NCI-H1417 (cell line): ENCODE measurements around the gene ASTN2.

Source experiments
- DNase-seq, 3 experiments: peaks; one replicate each; lab custom pipeline; 2025; lab: John Stamatoyannopoulos, UW

Gene ASTN2

DNA sequence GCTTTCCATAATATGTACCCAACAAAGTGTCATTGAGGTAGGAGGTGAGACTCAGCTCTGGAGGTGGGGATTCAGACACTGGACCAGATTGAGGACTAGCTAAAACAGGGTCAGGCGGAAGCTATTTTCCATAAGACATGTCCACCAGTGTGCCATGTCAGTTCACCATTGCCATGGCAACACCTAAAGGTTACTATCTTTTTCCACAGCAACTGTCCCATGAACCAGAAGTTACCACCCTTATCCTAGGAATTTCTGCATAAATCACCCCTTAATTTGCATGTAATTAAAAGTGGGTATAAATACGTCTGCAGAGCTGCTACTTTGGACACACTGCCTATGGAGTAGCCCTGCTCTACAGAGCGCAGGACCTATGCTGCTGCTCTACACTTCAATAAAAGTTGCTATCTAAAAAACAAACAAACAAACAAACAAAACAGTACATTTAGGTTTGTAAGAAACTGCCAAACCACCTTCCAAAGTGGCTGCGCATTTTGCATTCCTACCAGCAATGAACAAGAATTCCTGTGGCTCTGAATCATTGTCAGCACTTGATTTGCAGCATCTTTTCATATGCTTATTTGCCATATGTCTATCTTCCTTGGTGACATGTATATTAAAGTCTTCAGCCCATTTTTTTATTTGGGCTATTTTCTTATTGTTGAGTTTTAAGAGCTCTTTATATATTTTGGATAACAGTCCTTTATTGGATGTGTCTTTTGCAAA is 745.7 kb downstream of the ASTN2 start:
- DNase-seq, result no peak

DNA sequence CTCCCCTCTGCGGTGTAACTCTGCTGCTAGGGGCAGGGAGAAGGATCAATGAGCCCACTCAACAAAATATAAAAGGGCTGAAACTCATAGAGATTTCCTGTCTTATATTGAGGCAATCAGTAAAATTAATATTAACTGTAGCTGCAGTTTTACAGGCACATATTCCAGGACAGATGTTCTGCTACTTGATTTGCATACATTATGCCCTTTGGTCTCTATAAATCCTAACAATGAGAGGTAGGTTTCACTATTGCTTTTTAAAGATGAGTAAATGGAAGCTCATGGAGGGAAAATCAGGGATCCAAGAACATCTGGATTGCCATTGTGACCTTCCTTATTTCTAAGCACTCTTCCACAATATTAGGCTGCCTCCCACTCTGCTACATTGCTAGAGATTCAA is 751.3 kb downstream of the ASTN2 start:
- DNase-seq, result no peak

DNA sequence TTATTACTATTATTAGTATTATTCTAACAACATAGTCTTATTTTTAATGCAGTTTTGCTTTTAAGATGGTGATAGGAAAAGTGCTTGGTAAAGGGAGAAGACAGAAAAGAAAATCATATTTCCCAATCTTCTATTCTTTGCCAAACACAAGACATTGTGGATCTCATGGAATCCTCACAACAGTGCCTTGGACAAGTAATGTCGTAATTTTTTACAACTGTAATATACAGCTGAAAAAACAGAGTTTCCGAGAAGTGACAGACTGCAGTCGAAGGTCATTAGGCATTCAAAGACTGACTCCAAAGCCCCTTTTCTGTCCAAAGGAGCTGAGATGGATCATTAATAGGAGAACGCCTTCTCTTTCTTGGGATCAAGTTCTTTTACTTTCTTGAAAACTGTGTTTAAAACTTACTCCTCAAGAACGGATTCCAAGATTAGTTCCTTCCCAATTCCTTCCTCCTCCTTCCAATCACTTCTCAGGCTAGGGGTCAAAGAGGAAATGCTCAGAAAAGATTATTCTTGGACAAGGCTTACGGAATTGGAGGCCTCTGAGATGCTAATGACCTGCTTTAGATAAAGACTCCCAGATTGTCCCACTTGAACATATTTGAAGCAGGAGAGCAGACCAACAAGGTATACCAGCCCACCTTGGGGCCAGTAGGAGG is 752.1 kb downstream of the ASTN2 start:
- DNase-seq, result no peak

DNA sequence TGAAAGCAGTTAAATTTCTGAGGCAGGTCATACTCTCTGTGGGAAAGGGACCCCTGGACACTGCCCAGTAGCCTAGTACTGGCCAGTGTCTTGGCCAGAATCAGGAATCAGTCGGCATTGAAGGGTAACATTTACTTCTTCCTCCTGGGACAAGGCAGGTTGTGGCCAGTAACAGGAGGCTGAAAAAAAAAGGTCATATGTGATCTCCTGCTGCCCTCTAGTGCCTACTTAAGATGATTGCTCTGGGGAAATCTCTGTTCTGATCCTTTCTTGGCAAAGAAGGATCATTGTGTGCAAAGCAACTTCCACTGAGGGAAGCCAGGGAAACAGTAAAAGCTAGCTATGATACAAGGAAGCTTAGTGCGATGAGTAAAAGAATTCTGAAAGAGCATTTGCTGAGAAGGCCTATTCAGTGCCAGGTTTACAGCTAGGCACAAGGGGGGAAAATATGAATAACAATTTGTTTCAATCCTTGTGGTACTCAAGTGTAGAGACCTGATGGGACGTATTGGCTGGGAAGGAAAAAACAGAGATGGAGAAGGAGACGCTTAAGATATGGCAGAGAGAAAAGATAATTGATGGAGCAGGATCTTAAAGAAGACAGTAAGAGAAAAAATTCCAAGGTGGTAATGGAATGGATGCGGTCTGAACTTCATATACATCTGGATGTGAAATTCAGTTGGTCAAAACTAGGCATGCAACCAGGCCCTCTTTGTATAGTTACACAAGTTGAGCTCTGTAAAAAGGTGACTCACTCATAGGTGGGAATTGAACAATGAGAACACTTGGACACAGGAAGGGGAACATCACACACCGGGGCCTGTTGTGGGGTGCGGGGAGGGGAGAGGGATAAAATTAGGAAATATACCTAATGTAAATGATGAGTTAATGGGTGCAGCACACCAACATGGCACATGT is 753.6 kb downstream of the ASTN2 start:
- DNase-seq, result peak; percentile 14 to 80 (median 29)

- DNase-seq, result no peak
Measured at GRCh38 chr9:116658265-116658664, 756.6 kb downstream of the ASTN2 start.

DNA sequence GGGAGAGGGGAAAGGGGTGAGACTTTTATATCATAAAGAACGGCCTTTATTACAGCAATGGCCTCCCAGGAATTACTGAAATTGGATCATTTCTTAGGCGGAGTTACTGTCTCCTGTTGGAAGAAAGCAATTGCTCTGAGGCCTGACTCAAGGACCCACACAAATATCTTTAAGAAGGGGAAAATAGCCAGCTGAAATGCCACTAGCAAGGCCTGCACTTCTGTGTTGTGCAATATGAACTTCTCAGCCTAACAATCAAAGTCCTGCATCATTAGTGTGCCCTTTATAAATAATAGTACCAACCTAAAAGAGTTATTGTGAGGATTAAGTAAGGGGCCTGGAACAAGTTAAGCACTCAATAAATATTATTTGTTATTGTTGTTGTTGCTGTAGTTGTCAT is 757.9 kb downstream of the ASTN2 start:
- DNase-seq, result no peak

DNA sequence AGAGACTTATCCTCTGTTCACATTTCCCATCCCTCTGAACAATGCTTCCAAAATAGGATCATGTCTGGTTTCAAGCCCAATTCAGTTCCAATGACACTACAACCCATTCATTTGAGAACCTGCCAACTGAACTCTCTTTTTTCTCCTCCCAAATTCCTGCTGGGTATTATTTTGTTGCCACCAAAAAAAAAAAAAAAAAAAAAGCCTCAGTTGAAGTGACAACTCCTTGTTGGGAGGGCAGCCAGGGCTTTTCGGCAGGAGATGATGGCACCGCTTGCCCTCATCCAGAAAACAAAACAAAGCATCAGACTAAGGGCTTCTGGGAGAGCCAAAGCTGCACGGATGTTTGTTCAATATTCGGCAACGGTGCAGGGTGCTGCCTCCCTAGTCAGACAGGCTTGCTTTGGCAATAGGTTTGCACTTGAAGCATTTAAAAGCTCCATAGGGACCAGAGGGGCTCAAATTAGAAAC is 758.3 kb downstream of the ASTN2 start:
- no peak for DNase-seq

- DNase-seq, result no peak
Measured at GRCh38 chr9:116654059-116654355, 760.9 kb downstream of the ASTN2 start.

- peak in 2 of 3 experiments; percentile 8 to 52 for DNase-seq
Measured at GRCh38 chr9:116653348-116654058, 761.4 kb downstream of the ASTN2 start.

DNA sequence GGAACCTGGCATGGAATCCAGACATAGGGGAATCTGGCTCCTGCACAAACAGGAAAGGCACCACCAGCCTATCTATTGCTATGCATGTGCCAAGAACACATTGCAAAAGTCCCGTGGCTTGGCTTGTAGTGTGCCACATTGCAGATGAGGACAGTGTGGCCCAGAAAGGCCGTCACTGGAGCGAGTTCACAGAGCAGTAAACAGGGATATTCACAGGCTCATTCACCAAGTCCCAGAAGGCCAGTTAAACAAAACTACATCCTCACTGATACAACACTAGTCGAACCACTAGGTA is 767.4 kb downstream of the ASTN2 start:
- no peak for DNase-seq

DNA sequence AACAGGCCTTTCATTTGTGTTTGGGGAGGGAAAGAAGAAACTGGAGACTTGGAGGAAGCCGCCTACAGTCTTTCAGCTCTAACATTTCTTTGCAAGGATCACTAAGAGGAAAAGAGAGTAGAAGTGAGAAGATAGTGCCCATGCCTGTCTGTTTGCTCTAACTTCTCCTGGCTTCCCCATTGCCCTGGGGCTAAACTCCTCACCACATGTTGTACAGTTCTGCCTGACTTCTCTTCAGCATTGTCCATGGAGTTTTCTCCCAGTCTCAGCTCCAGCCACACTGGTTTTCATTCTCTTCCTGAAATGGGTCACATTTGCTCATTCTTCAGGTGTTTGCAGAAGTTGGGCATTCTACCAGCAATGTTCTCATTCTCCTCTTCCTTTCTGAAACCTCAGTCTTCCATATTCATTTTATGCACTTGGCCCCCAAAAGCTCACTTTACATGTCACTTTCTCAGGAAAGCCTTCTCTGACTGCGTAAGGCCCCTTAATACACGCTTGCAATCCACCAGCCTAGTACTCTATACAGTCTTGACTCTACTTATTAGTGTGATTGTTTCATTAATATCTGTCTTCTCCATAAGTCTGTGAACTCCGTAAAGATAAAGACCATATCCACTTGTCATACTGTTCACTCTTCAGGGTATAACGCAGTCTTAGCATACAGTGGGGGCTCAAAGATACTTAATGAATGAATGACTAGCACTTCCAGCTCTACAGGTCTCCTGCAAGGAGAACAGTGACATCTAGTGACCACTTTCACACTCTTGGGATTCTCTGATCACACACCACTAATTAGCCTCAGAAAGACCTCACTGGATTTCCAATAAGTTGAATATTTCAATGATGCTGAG is 768.0 kb downstream of the ASTN2 start:
- DNase-seq, result peak; percentile 2 to 71 (median 26)

DNA sequence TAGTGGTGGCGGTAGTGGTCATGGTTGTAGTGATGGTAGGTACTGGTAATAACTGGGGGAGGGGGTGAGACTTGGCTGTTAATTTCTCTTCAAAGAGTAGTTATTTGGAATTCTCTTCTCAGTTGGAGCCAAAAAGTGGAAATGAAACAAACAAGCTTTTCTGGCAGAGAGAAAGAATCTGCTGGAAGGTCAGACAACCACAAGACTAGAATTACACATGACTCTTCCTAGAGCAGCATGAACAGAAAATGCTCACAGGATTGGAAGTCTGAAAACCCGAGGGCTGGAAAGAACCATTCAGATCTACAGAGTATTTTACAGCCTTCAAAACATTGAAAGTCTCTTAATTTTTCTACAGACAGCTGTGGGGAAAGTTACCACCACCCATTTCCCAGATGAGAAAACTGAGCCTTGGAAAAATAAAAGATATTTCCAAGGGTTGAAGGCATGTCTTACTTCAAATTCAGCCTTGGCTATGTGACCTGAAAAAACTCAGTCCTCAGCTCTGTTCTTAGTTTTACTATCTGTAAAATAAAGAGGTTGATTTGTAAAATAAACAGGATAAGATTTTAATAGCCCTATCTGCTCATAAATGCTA is 770.7 kb downstream of the ASTN2 start:
- DNase-seq, result no peak

DNA sequence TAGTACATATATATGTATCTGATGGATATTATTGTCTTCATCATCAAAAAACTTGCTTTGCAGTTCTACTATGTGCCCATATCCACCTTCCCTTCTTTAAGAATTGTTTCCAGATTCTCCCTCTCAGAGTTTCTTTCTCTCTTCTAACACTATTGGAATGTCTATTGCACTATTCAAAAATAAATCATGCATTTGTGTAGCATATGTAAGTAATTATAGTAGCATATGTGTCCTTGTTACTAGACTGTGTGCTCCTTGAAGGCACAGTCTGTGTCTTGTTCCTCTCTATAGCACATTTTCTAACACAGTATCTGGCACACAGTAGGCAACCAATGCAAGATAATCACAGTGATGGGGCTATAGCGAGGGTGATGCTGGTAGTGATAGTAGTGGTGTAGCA is 771.2 kb downstream of the ASTN2 start:
- DNase-seq, result no peak

DNA sequence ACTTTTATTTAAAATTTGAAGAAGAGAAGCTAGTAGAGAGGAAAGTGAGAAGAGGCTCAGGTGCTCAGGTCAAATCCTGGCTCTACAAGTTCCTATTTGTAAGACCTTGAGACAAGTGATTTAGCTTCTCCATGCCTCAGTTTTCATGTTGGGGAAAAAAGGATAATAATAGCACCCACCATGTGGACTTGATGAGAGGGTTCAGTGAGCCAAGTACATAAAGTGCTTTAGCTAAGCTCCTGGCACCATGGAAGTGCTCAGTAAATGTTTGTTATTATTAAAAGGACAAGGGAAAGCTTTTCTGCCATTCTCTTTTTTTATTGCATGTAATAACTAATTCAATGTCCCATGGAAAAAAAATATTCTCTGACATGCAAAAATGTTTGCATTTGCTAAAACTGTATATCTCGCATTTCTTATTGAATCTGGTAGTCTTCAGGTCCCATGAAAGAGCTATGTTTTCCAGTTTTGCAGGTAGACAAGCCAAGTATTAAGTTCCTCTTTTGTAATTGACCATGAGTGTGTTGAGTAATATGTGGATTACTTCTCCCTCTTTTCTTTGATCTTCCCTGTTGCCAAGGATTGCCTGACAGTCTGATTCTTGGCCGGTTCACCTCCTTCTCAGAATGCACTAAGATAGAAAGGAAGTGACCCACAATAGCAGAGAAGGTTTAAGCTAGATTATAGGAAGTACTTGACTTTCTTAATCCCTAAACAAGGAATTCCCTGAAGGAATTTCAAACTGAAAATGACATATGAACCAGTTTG is 773.4 kb downstream of the ASTN2 start:
- no peak for DNase-seq

DNA sequence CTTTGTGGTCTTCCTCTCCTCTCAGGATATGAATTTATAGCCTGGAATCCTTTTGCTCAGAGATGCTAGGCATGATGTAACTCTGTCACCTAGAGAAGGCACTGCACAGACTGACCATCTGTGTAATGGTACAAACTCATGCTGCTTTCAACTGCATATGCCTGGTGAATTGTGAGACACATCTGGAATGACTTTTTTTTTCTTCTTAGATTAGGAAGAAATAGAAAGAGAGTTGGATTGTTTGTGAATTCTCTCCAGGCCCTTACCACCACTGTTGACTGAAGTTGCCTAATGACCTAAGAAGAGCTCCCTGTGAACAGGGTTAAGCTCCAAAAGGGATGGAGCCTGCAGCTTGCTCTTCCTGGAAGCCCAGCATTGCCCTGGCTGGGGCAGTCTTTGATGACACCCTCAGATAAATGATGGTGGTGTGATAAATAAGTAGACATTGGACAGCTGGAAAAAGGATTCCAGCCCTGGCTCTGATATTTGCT is 775.6 kb downstream of the ASTN2 start:
- no peak for DNase-seq

GRCh38 chr9:116635908-116636307 is 778.9 kb downstream of the ASTN2 start:
- DNase-seq, result no peak

GRCh38 chr9:116632990-116633838 is 781.6 kb downstream of the ASTN2 start:
- no peak for DNase-seq

- peak in 1 of 3 experiments; percentile 19 for DNase-seq
Measured at GRCh38 chr9:116629634-116630033, 785.2 kb downstream of the ASTN2 start.

DNA sequence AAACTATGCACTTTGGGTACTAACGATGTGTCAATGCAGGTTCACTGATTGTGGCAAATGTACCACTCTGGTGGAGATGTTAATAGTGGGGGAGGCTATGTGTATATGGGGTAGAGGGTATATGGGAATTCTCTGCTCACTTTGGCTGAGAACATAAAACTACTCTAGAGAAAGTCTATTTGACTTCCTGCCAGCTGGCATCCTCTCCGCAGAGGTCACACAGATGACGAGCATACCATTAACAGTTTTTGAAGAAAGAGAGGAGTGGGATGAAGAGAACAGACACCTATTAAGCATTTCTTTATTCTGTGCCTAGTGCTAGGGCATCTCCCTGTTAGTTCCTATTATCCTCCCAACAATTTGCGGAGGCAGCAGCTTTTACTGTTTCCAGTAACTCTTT is 786.1 kb downstream of the ASTN2 start:
- no peak for DNase-seq
